GM12891 (cell line): ENCODE results near the gene PLAC8.

Experiments
- POLR2A ChIP-seq: IDR thresholded peaks from 2 replicates; pipeline ENCODE4 v1.6.1; 2011; ENCODE audit warnings: low read depth, low read length, control low read depth
- POLR2AphosphoS5 ChIP-seq: IDR thresholded peaks from 2 replicates; pipeline ENCODE4 v1.6.1; 2011; ENCODE audit warnings: low read depth, low read length, control low read depth

- TF ChIP-seq POLR2AphosphoS5: no peak
- TF ChIP-seq POLR2A: no peak
These were observed 40.3 kb downstream of the PLAC8 start for GRCh38 chr4:83074086-83074704.
